Activated B cell treated with CpG ODN at 0.5 μM for 24 hours (primary cell): ENCODE measurements around the gene VAV2. TPM values are rescaled to one million over a fixed set of nuclear protein-coding genes. Genes with fewer than 3 reads are reported as not detected.

ENCODE experiments used
- ATAC-seq: fragments of 200-7000 bp; cut with Tn5 transposase; one replicate; pipeline ENCODE4 v1.10.0; 2021; ENCODE audit warnings: low read depth, mild to moderate bottlenecking, moderate library complexity
- CTCF ChIA-PET: fragments of 350-600 bp; sonication (Branson Sonifier 250); formaldehyde crosslinking; loops from one replicate; lab custom pipeline; 2021; ENCODE audit warnings: antibody characterized with exemption; lab: Charles Lee
- POLR2A ChIA-PET: fragments of 350-600 bp; sonication (Branson Sonifier 250); formaldehyde crosslinking; loops from one replicate; lab custom pipeline; 2021; ENCODE audit warnings: antibody characterized with exemption; lab: Charles Lee
- DNase-seq: peaks from one replicate; pipeline ENCODE4 v3.0.0; 2022
- H3K27ac Mint-ChIP-seq: one replicate; pipeline ENCODE4 v1.8.0; 2020; ENCODE audit warnings: mixed read lengths
- H3K27me3 Mint-ChIP-seq: one replicate; pipeline ENCODE4 v1.8.0; 2021; ENCODE audit warnings: mixed read lengths
- H3K36me3 Mint-ChIP-seq: one replicate; pipeline ENCODE4 v1.8.0; 2021; ENCODE audit warnings: low read depth, mixed read lengths
- H3K4me1 Mint-ChIP-seq: one replicate; pipeline ENCODE4 v1.8.0; 2021; ENCODE audit warnings: mixed read lengths
- H3K4me3 Mint-ChIP-seq: one replicate; pipeline ENCODE4 v1.8.0; 2020; ENCODE audit warnings: mild to moderate bottlenecking, mixed read lengths
- H3K9me3 Mint-ChIP-seq: one replicate; pipeline ENCODE4 v1.8.0; 2020; ENCODE audit warnings: mixed read lengths
- intact Hi-C: fragments of 100-400 bp; cut with micrococcal nuclease; formaldehyde crosslinking; loops from one replicate; pipeline ENCODE4 v1.15.1; 2024
- total RNA-seq: library from RNA; stranded (reverse); gene quantifications from 2 replicates; pipeline ENCODE4 v1.2.3, GENCODE V29; 2022
- TF ChIP-seq, protein P1 (sequence below): fragments of 200-600 bp; IDR thresholded peaks from one replicate; pipeline ENCODE4 v1.8.0; 2022; ENCODE audit warnings: antibody characterized with exemption, mild to moderate bottlenecking

VAV2 gene
- total RNA-seq, 1 donor from 2014 or later = 99.6 TPM

DNA sequence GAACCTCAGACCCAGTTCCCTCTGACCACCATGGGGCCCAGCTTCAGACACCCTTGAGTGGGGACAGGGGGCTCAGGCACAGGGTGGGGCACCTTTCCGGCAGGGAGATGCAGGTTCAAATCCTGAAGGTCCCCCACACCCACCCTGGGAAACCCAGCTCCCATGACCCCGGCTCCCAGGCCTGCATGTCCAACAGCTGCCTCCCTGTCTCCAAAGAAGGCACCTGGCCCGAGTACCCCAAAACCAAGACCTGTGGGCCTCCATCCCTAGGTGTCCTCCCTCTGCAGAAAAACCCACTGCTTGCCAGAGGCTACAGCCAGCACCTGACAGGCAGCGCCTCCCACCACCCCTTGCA, 38.5 kb downstream of the VAV2 start:
- intact Hi-C loops = loop anchor here (10.0 kb wide), 1 partner anchor 111 kb away; the partner anchor contains the start of gene BRD3
- H3K4me1 Mint-ChIP-seq = peaks cover 63% of the 10 kb centered on the region
- H3K9me3 Mint-ChIP-seq = no peaks in the 10 kb centered on the region
- DNase-seq (no peak), ATAC-seq (no peak)
- CTCF ChIA-PET = interaction anchor here (1.1 kb wide), 1 partner anchor 38 kb away, joined by 3 read pairs; no protein-coding TSS in a partner anchor
- H3K27me3 Mint-ChIP-seq = no peaks in the 10 kb centered on the region
- H3K4me3 Mint-ChIP-seq = peak overlapping the region; percentile 78
- TF ChIP-seq, protein P1, sequence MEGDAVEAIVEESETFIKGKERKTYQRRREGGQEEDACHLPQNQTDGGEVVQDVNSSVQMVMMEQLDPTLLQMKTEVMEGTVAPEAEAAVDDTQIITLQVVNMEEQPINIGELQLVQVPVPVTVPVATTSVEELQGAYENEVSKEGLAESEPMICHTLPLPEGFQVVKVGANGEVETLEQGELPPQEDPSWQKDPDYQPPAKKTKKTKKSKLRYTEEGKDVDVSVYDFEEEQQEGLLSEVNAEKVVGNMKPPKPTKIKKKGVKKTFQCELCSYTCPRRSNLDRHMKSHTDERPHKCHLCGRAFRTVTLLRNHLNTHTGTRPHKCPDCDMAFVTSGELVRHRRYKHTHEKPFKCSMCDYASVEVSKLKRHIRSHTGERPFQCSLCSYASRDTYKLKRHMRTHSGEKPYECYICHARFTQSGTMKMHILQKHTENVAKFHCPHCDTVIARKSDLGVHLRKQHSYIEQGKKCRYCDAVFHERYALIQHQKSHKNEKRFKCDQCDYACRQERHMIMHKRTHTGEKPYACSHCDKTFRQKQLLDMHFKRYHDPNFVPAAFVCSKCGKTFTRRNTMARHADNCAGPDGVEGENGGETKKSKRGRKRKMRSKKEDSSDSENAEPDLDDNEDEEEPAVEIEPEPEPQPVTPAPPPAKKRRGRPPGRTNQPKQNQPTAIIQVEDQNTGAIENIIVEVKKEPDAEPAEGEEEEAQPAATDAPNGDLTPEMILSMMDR = no peak
- H3K36me3 Mint-ChIP-seq = peaks cover 4% of the 10 kb centered on the region
- POLR2A ChIA-PET = interaction anchor here (0.5 to 4.3 kb wide), 2 partner anchors 7 to 13 kb away, joined by 4 to 97 read pairs; no protein-coding TSS in a partner anchor
- peak overlapping the region; percentile 89 for H3K27ac Mint-ChIP-seq

DNA sequence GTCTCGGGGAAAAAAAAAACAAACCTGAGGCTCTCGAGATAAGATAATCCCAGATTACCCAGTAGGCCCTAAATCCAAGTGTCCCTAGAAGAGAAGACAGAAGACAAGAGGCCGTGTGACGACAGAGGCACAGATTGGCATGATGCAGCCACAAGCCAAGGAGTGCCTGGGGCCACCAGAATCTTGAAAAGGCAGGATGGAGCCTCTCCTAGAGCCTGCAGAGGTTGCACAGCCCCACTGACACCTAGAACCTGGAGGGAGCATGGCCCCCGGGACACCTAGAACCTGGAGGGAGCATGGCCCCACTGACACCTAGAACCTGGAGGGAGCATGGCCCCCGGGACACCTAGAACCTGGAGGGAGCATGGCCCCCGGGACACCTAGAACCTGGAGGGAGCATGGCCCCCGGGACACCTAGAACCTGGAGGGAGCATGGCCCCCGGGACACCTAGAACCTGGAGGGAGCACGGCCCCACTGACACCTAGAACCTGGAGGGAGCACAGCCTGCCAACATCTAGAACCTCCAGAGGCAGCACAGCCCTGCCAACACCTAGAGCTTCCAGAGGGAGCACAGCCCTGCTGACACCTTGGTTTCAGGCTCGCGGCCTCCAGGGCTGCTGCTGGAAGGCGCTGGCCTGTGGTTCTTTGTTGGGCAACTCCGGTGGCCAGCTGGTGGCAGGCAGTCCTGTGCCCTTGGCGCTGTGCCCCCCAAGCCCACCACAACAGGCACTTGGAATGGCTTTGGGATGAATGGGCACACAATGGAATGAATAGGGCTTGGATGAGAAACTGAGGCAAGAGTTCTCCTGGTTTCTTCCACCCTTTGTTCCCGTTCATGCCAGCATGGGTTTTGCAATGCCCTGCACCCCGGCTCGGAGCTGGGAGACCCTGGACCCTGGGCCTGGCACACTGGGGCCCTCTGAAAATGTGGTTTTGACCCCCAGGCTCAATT, 39.2 kb downstream of the VAV2 start:
- no peak overlapping the region for H3K27ac Mint-ChIP-seq
- H3K4me3 Mint-ChIP-seq = no peak overlapping the region
- intact Hi-C loops = loop anchor here (10.0 kb wide), 1 partner anchor 112 kb away; the partner anchor contains the start of gene BRD3

DNA sequence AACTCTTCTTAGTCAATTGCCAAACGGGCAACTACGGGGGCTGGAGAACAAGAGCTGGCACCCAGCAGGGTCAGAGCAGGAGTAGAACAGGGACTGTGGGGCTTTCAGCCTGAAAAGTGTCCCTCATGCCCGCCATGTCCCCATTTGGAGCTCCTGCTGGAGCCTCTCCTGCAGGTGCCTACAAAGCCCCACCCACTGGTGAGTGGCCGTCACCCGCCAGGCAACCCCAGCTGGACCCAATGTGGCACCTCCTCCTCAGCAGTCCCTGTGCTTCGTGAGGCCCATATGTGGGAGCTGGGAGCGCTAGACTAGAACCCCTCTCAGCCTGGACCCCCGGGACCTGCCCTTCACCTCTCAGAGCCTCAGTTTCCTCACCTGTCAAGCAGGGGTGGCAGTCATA, 40.9 kb downstream of the VAV2 start:
- Mint-ChIP-seq H3K4me1 (peaks cover 71% of the 10 kb centered on the region), H3K27ac (peak overlapping the region; percentile 39)
- no peak for ATAC-seq

More for the DNA sequence above, 39.2 kb downstream of the VAV2 start:
- CTCF ChIA-PET = interaction anchor here (1.1 kb wide), 1 partner anchor 39 kb away, joined by 3 read pairs; no protein-coding TSS in a partner anchor
- H3K36me3 Mint-ChIP-seq = peaks cover 10% of the 10 kb centered on the region
- peaks cover 67% of the 10 kb centered on the region for H3K4me1 Mint-ChIP-seq
- H3K27me3 Mint-ChIP-seq = no peaks in the 10 kb centered on the region
- DNase-seq = no peak
- no peaks in the 10 kb centered on the region for H3K9me3 Mint-ChIP-seq
- no peak for ATAC-seq
- POLR2A ChIA-PET = no interaction called here
- TF ChIP-seq, protein P1 = no peak

DNA sequence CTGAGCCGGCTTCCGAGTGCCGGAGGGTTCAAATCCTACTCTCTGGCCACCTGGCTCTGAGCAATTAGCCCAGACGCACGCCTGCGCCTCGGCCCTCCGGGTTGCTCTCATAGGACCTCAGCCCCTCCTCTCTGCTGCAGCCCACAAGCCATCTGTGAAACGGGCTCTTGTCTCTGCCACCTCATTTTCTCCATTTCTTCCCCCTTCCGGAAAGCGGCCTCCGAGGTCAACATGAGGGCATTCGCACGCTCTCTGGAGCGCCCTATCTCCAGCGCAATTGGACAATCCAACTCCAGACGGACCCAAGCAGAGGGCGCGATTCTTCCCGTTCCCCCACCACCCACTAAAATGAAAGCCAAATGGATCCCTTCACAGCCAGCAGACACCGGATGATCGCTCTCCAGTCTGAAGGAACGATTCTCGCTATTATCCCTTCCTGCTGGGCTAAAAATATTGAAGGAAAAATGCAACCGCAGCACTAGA, 41.5 kb downstream of the VAV2 start:
- Mint-ChIP-seq H3K9me3 (no peaks in the 10 kb centered on the region), H3K27ac (peak overlapping the region; percentile 39), H3K27me3 (no peaks in the 10 kb centered on the region), H3K4me1 (peaks cover 71% of the 10 kb centered on the region), H3K4me3 (no peak overlapping the region), H3K36me3 (peaks cover 12% of the 10 kb centered on the region)
- POLR2A ChIA-PET = interaction anchor here (0.7 kb wide), 1 partner anchor 40 kb away, joined by 3 read pairs; no protein-coding TSS in a partner anchor
- TF ChIP-seq, protein P1 = no peak
- no peak for ATAC-seq
- intact Hi-C loops = loop anchor here (10.0 kb wide), 1 partner anchor 114 kb away; the partner anchor contains the start of gene BRD3
- no peak for DNase-seq
- CTCF ChIA-PET = no interaction called here

More for the DNA sequence above, 40.9 kb downstream of the VAV2 start:
- ChIA-PET POLR2A (no interaction called here), CTCF (no interaction called here)
- intact Hi-C loops = loop anchor here (10.0 kb wide), 1 partner anchor 114 kb away; the partner anchor contains the start of gene BRD3
- TF ChIP-seq, protein P1 = no peak
- no peak for DNase-seq
- H3K27me3 Mint-ChIP-seq = no peaks in the 10 kb centered on the region
- no peak overlapping the region for H3K4me3 Mint-ChIP-seq
- H3K36me3 Mint-ChIP-seq = peaks cover 11% of the 10 kb centered on the region
- no peaks in the 10 kb centered on the region for H3K9me3 Mint-ChIP-seq

DNA sequence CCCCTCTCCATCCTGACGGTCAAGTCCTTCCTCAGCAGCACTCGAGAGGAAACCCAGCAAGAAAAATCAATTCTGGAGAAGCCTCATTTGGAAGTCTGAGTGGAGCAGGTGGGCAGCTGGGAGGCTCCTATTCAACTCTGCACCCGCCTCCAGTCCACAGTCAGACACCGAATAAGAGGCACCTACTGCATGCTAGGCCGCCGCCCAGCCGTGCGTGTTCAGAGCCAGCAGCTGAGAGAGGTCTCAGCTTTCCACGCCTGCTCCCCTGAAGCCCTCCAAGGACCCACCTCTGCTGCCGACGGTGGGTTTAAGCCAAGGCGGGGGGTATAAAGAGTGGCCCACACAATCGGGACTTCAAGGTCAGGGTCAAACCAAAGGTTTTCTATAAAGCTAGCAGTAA, 41.9 kb downstream of the VAV2 start:
- no peak overlapping the region for H3K4me3 Mint-ChIP-seq
- ChIA-PET CTCF (no interaction called here), POLR2A (interaction anchor here (0.7 kb wide), 1 partner anchor 40 kb away, joined by 3 read pairs; no protein-coding TSS in a partner anchor)
- ATAC-seq = no peak
- DNase-seq = no peak
- peaks cover 75% of the 10 kb centered on the region for H3K4me1 Mint-ChIP-seq
- no peak overlapping the region for H3K27ac Mint-ChIP-seq
- no peaks in the 10 kb centered on the region for H3K9me3 Mint-ChIP-seq
- TF ChIP-seq, protein P1 = no peak
- H3K36me3 Mint-ChIP-seq = peaks cover 13% of the 10 kb centered on the region
- no peaks in the 10 kb centered on the region for H3K27me3 Mint-ChIP-seq
- intact Hi-C loops = loop anchor here (10.0 kb wide), 1 partner anchor 115 kb away; the partner anchor contains the start of gene BRD3
